A549 (cell line): ENCODE data around the gene PCDHGA12.
"Not testable (repeated sequence)": the region's sequence is repeated elsewhere in the genome, so short reads cannot be mapped to it uniquely, and the experiment has no call there.

Experiments used
- CHD2 ChIP-seq: fragments of 150-350 bp; IDR thresholded peaks from 2 replicates; pipeline ENCODE4 v1.6.1; 2014; ENCODE audit warnings: low read length; ENCODE audit not compliant: partially characterized antibody
- CTCF ChIP-seq: fragments of >200 bp; sonication (Bioruptor Twin); formaldehyde crosslinking; IDR thresholded peaks from 3 replicates; pipeline ENCODE4 v1.5.1; 2016
- EP300 ChIP-seq, 2 experiments: fragments of >200 bp; sonication (Bioruptor Twin); formaldehyde crosslinking; IDR thresholded peaks; 2 replicates in 1 of 2; 3 replicates in 1 of 2; pipeline ENCODE4 v1.6.1; 2016 to 2017
- FOSB ChIP-seq: fragments of 250-450 bp; sonication (Bioruptor Pico); IDR thresholded peaks from 2 replicates; pipeline ENCODE4 v1.5.0; 2020; ENCODE audit warnings: mild to moderate bottlenecking, moderate library complexity
- MAX ChIP-seq: IDR thresholded peaks from 2 replicates; pipeline ENCODE4 v1.6.1; 2012
- MAZ ChIP-seq: fragments of 150-350 bp; IDR thresholded peaks from 2 replicates; pipeline ENCODE4 v1.6.1; 2014; ENCODE audit warnings: antibody characterized with exemption, low read depth, low read length, borderline replicate concordance
- PBX3 ChIP-seq: IDR thresholded peaks from 2 replicates; pipeline ENCODE4 v1.6.1; 2012
- POLR2AphosphoS2 ChIP-seq: conservative IDR thresholded peaks from 2 replicates; pipeline ENCODE4 v1.6.1; 2012; ENCODE audit warnings: low read length, improper control_type of control experiment, inconsistent platforms
- RAD21 ChIP-seq, 2 experiments: fragments of >200 bp in 1 of 2; sonication (Bioruptor Twin) in 1 of 2; formaldehyde crosslinking in 1 of 2; IDR thresholded peaks in 1 of 2; conservative IDR thresholded peaks in 1 of 2; 2 replicates in 1 of 2; 3 replicates in 1 of 2; pipeline ENCODE4 v1.6.1; 2012 to 2018; ENCODE audit warnings: inconsistent platforms in 1 of 2
- REST ChIP-seq: fragments of 200-600 bp; sonication (generic); IDR thresholded peaks from 2 replicates; pipeline ENCODE4 v1.6.1; 2016; ENCODE audit warnings: antibody characterized with exemption, mild to moderate bottlenecking, moderate library complexity
- TFCP2L1 ChIP-seq: fragments of 250-450 bp; sonication (Bioruptor Pico); IDR thresholded peaks from 2 replicates; pipeline ENCODE4 v1.5.0; 2021; ENCODE audit warnings: mild to moderate bottlenecking
- ZFP36 ChIP-seq: fragments of 450-650 bp; IDR thresholded peaks from 2 replicates; pipeline ENCODE4 v1.6.1; 2014; ENCODE audit warnings: borderline replicate concordance; ENCODE audit not compliant: partially characterized antibody
- ZSCAN20 ChIP-seq: fragments of 250-450 bp; sonication (Bioruptor Pico); IDR thresholded peaks from 2 replicates; pipeline ENCODE4 v1.8.0; 2022; ENCODE audit warnings: mild to moderate bottlenecking, moderate library complexity

- TF ChIP-seq MAZ; CTCF; RAD21 (conservative IDR thresholded peaks at IDR 0.05 in 1 of 2, IDR thresholded peaks at IDR 0.05 in 1 of 2); POLR2AphosphoS2; REST; ZFP36; PBX3; CHD2; MAX; EP300 (IDR thresholded peaks at IDR 0.05); TFCP2L1 (CRISPR knock-in tag); ZSCAN20 (CRISPR knock-in tag); FOSB (CRISPR knock-in tag): not testable (repeated sequence)
Observed at GRCh38 chr5:141432726-141433125, 2.4 kb downstream of the PCDHGA12 start.
